GM12878 (cell line): Measurements from ENCODE around the gene UGGT1.

Source experiments
- BCL11A ChIP-seq: IDR thresholded peaks from 2 replicates; pipeline ENCODE4 v1.6.1; 2011; ENCODE audit warnings: low read depth, low read length
- CTCF ChIP-seq, 3 experiments: IDR thresholded peaks in 2 of 3; conservative IDR thresholded peaks in 1 of 3; 2 replicates each; pipeline ENCODE4 v1.5.1; 2011; ENCODE audit warnings: low read depth in 3 of 3, low read length in 3 of 3, mild to moderate bottlenecking in 3 of 3, control low read depth in 2 of 3, moderate library complexity in 2 of 3, inconsistent platforms in 1 of 3, mixed read lengths in 1 of 3; ENCODE audit not compliant: control insufficient read depth in 2 of 3, insufficient read depth in 1 of 3; ENCODE audit errors: extremely low read depth in 1 of 3
- EP300 ChIP-seq, 2 experiments: fragments of 150-350 bp in 1 of 2; IDR thresholded peaks; 2 replicates each; pipeline ENCODE4 v1.6.1; 2011 to 2012; ENCODE audit warnings: low read depth in 2 of 2, low read length in 2 of 2, borderline replicate concordance in 1 of 2, improper control_type of control experiment in 1 of 2, inconsistent platforms in 1 of 2; ENCODE audit not compliant: control insufficient read depth in 1 of 2
- EZH2 ChIP-seq: IDR thresholded peaks from 2 replicates; pipeline ENCODE4 v1.6.1; 2012; ENCODE audit warnings: low read depth, mild to moderate bottlenecking, control low read depth, inconsistent platforms, low read length, borderline replicate concordance; ENCODE audit not compliant: control insufficient read depth
- FOXM1 ChIP-seq: IDR thresholded peaks from 2 replicates; pipeline ENCODE4 v1.6.1; 2012; ENCODE audit warnings: low read depth, mild to moderate bottlenecking, inconsistent platforms, low read length, moderate library complexity
- MYC ChIP-seq: IDR thresholded peaks from 2 replicates; pipeline ENCODE4 v1.6.1; 2011; ENCODE audit warnings: mild to moderate bottlenecking, low read length, moderate library complexity, inconsistent platforms; ENCODE audit not compliant: insufficient read depth, insufficient replicate concordance, insufficient read length, severe bottlenecking
- RAD21 ChIP-seq: IDR thresholded peaks from 2 replicates; pipeline ENCODE4 v1.6.1; 2011; ENCODE audit warnings: mild to moderate bottlenecking, low read depth, low read length, moderate library complexity; ENCODE audit not compliant: insufficient read depth
- SIN3A ChIP-seq: IDR thresholded peaks from 2 replicates; pipeline ENCODE4 v1.6.1; 2012; ENCODE audit warnings: low read depth, low read length, improper control_type of control experiment
- TF ChIP-seq, protein P1 (sequence below): fragments of 450-650 bp; IDR thresholded peaks from 2 replicates; pipeline ENCODE4 v1.6.1; 2016; ENCODE audit warnings: mild to moderate bottlenecking

DNA sequence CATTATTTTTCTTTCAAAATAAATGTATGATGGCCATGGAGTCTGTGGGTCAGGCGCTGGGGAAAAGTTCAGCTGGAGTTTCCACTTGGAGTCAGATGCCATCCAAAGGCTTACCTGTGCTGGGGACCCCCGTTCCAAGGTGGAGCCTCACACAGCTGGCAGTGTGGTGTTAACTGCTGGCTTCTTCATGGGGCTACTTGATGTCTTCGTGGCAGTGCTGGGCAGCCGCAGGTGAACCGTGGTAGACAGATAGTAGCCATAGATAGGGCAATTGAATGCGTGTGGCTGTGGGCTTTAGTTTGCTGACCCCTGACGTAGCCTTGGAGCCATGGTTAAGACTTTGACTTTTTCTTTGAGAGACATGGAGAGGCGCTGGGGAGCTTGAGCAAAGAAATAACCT, 144.6 kb downstream of the UGGT1 start:
- no peak for TF ChIP-seq EP300 (IDR thresholded peaks at IDR 0.05; ENCODE audit: borderline replicate concordance in 1 of 2, control insufficient read depth in 1 of 2, low read depth in 2 of 2, low read length in 2 of 2)
- TF ChIP-seq, protein P1, sequence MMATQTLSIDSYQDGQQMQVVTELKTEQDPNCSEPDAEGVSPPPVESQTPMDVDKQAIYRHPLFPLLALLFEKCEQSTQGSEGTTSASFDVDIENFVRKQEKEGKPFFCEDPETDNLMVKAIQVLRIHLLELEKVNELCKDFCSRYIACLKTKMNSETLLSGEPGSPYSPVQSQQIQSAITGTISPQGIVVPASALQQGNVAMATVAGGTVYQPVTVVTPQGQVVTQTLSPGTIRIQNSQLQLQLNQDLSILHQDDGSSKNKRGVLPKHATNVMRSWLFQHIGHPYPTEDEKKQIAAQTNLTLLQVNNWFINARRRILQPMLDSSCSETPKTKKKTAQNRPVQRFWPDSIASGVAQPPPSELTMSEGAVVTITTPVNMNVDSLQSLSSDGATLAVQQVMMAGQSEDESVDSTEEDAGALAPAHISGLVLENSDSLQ = no peak
- TF ChIP-seq BCL11A = no peak
- no peak for TF ChIP-seq EZH2
- TF ChIP-seq FOXM1 = no peak
- no peak for TF ChIP-seq SIN3A
- TF ChIP-seq MYC = no peak
- no peak for TF ChIP-seq CTCF (IDR thresholded peaks at IDR 0.05 in 2 of 3, conservative IDR thresholded peaks at IDR 0.05 in 1 of 3; ENCODE audit: control insufficient read depth in 2 of 3, extremely low read depth in 1 of 3, insufficient read depth in 1 of 3, low read depth in 3 of 3, low read length in 3 of 3)
- TF ChIP-seq RAD21 = no peak
